Stomach (tissue), 9 donors: ENCODE results near the gene MAP3K13. TPM values are rescaled to one million over a fixed set of nuclear protein-coding genes. Genes with fewer than 3 reads are reported as not detected.
"Not testable (repeated sequence)": the region's sequence is repeated elsewhere in the genome, so short reads cannot be mapped to it uniquely, and the experiment has no call there.

Experiments used
- DNase-seq, 2 donors: peaks; one replicate each; pipeline versions ENCODE4 v3.0.0 to v3.0.0-alpha.2; 2013 to 2019
- H3K27ac ChIP-seq, 5 donors: fragments of 200-600 bp in 4 of 5; sonication (generic) in 4 of 5; one replicate each; pipeline ENCODE4 v1.5.1; 2013 to 2019; ENCODE audit warnings: mild to moderate bottlenecking in 1 of 5, moderate library complexity in 1 of 5
- H3K27me3 ChIP-seq, 3 donors: fragments of 200-600 bp; sonication (generic); one replicate each; pipeline ENCODE4 v1.5.1; 2017 to 2019; ENCODE audit warnings: mixed run types in 1 of 3
- H3K36me3 ChIP-seq, 4 donors: fragments of 200-600 bp; sonication (generic); 1 replicate in 3 of 4; 2 replicates in 1 of 4; pipeline ENCODE4 v1.5.1; 2016 to 2019
- H3K4me1 ChIP-seq, 4 donors: fragments of 200-600 bp; sonication (generic); one replicate each; pipeline ENCODE4 v1.5.1; 2016 to 2019
- H3K4me3 ChIP-seq, 4 donors: fragments of 200-600 bp; sonication (generic) in 3 of 4; one replicate each; pipeline ENCODE4 v1.5.1; 2016 to 2019; ENCODE audit warnings: mild to moderate bottlenecking in 1 of 4
- H3K9me3 ChIP-seq, 4 donors: fragments of 200-600 bp; sonication (generic); one replicate each; pipeline ENCODE4 v1.5.1; 2016 to 2019
- CTCF ChIP-seq, 7 experiments: fragments of 450-650 bp in 4 of 7; fragments of 200-600 bp in 3 of 7; sonication (generic) in 3 of 7; IDR thresholded peaks; one replicate each; pipeline ENCODE4 v1.5.1; 2016 to 2019; ENCODE audit warnings: antibody characterized with exemption in 7 of 7, control low read depth in 2 of 7, mild to moderate bottlenecking in 1 of 7
- EP300 ChIP-seq: sonication (generic); formaldehyde crosslinking; IDR thresholded peaks from one replicate; pipeline ENCODE4 v1.6.1; 2017; ENCODE audit warnings: antibody characterized with exemption
- POLR2A ChIP-seq, 4 donors: fragments of 450-650 bp; IDR thresholded peaks; one replicate each; pipeline ENCODE4 v1.6.1; 2016; ENCODE audit warnings: antibody characterized with exemption in 4 of 4, control low read depth in 2 of 4, mild to moderate bottlenecking in 1 of 4, moderate library complexity in 1 of 4
- POLR2AphosphoS5 ChIP-seq, 3 donors: sonication (generic); formaldehyde crosslinking; IDR thresholded peaks; one replicate each; pipeline ENCODE4 v1.6.1; 2016; ENCODE audit warnings: antibody characterized with exemption in 3 of 3
- WGBS, 5 donors: extraction: QIAGEN DNeasy Blood & Tissue Kit in 3 of 5; methylation state at CpG; one replicate each; pipeline versions ENCODE4 v1.1.5 to v1.1.7; 2013 to 2018; 5-methylcytosine and 5-hydroxymethylcytosine counted together
- intact Hi-C: fragments of 100-400 bp; cut with DNase I; formaldehyde crosslinking; loops from one replicate; pipeline ENCODE4 v1.15.1; 2023; ENCODE audit warnings: low total_unique reads
- polyA plus RNA-seq, 3 donors: library from polyadenylated mRNA; stranded (reverse); fragments of 200-250 nt; gene quantifications; one replicate each; pipeline ENCODE4 v1.2.3, GENCODE V29; 2013
- total RNA-seq, 5 donors: library from RNA; depleted of rRNA; stranded (reverse); fragments of >200 nt; gene quantifications; one replicate each; pipeline versions ENCODE4 v1.1.0 to v1.2.3, GENCODE V29; 2014 to 2016
- donor health status: healthy with polysubstance abuse.
- donor health status: Bipolar disorder and iron deficiency.
- donor health status: healthy.

Gene MAP3K13
- total and polyA plus RNA-seq, 8 donors: 11.7 to 315 (median 31.0) TPM

GRCh38 chr3:185444329-185444728, 81.4 kb downstream of the MAP3K13 start:
- no peak overlapping the region for H3K4me3 ChIP-seq
- intact Hi-C loops: no loop called here
- H3K9me3 ChIP-seq: no peaks in the 10 kb centered on the region
- no peak overlapping the region for H3K27ac ChIP-seq
- no peaks in the 10 kb centered on the region for H3K27me3 ChIP-seq
- no peak for DNase-seq
- WGBS, 5 donors: 26 to 61% (median 47%) methylated on average over 2 of the region's 2 CpGs
- no peak for TF ChIP-seq EP300
- TF ChIP-seq POLR2AphosphoS5 (IDR thresholded peaks at IDR 0.05): no peak
- TF ChIP-seq CTCF (IDR thresholded peaks at IDR 0.05): no peak
- TF ChIP-seq POLR2A (IDR thresholded peaks at IDR 0.05): no peak
- H3K36me3 ChIP-seq: peaks cover 0 to 18% (median 6%) of the 10 kb centered on the region in 4 donors
- H3K4me1 ChIP-seq: no peaks in the 10 kb centered on the region

DNA sequence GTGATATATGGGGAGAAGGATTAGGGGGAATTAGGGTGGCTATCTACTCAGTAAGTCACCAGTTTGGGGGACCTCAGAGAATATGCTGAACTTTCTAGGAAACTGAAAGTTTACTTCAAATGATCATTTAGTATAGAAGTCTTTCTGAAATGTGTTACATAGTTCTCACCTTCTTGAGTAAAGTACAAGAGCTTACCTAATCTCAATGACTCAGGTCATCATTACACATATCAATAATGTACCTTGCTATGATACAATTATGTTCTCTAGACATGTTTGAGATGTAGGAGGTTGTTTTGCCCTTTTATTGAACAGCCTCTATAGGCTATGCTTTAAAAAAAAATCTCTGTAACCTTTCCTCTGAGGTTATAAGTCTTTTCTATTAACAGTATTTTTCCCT, 85.2 kb downstream of the MAP3K13 start:
- Histone ChIP-seq H3K27me3 (no peaks in the 10 kb centered on the region), H3K9me3 (no peaks in the 10 kb centered on the region), H3K36me3 (peaks cover 0 to 41% (median 36%) of the 10 kb centered on the region in 4 donors), H3K4me1 (no peaks in the 10 kb centered on the region), H3K4me3 (no peak overlapping the region), H3K27ac (no peak overlapping the region)
- intact Hi-C loops: no loop called here
- DNase-seq: no peak
- TF ChIP-seq EP300: no peak

GRCh38 chr3:185451432-185451831, 88.5 kb downstream of the MAP3K13 start:
- H3K4me1 ChIP-seq, H3K4me3 ChIP-seq, intact Hi-C loops, H3K27me3 ChIP-seq, DNase-seq, H3K9me3 ChIP-seq, H3K27ac ChIP-seq: not testable (repeated sequence)
- WGBS, 5 donors: 92 to 98% (median 96%) methylated on average over 8 of the region's 8 CpGs
- H3K36me3 ChIP-seq: peaks cover 0 to 42% (median 37%) of the 10 kb centered on the region in 4 donors

GRCh38 chr3:185457376-185457775, 94.4 kb downstream of the MAP3K13 start:
- H3K9me3 ChIP-seq: no peaks in the 10 kb centered on the region
- WGBS, 5 donors: 70 to 91% (median 75%) methylated on average over 2 of the region's 2 CpGs
- H3K4me1 ChIP-seq: no peaks in the 10 kb centered on the region
- no peak for TF ChIP-seq POLR2AphosphoS5 (IDR thresholded peaks at IDR 0.05)
- TF ChIP-seq POLR2A (IDR thresholded peaks at IDR 0.05): no peak
- no peak for TF ChIP-seq EP300
- no peak for TF ChIP-seq CTCF (IDR thresholded peaks at IDR 0.05)
- intact Hi-C loops: no loop called here
- peaks cover 0 to 40% (median 23%) of the 10 kb centered on the region in 4 donors for H3K36me3 ChIP-seq
- H3K27me3 ChIP-seq: no peaks in the 10 kb centered on the region
- H3K27ac ChIP-seq: no peak overlapping the region
- no peak overlapping the region for H3K4me3 ChIP-seq
- DNase-seq: no peak

DNA sequence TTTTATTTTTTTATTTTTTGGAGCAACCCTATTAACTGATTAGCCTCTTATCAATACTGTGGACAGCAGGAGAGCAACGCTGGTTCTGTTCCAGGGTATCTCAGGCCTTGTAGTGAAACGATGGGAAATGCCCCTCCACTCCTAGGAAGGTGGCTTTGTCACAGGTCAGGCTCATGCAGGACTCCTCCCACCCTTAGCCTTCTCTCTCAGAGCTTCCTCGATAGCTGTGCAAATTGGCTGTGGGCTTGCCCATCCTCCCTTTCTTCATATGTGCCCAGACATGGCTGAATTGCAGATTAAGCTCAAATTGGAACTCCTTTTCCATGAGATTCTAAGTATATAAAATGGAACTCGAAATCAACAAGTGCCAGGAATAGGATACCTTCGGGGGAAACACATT, 97.4 kb downstream of the MAP3K13 start:
- Histone ChIP-seq H3K4me1 (no peaks in the 10 kb centered on the region), H3K36me3 (peaks cover 0 to 50% (median 39%) of the 10 kb centered on the region in 4 donors), H3K27ac (no peak overlapping the region), H3K27me3 (no peaks in the 10 kb centered on the region), H3K9me3 (no peaks in the 10 kb centered on the region), H3K4me3 (no peak overlapping the region)
- intact Hi-C loops: no loop called here
- TF ChIP-seq POLR2AphosphoS5 (IDR thresholded peaks at IDR 0.05) (no peak), CTCF (IDR thresholded peaks at IDR 0.05) (no peak), EP300 (no peak), POLR2A (IDR thresholded peaks at IDR 0.05) (no peak)
- DNase-seq: no peak
- WGBS, 5 donors: 70 to 79% (median 75%) methylated on average over 5 of the region's 5 CpGs
